ENCODE data around the gene MSLN.

Gene MSLN

DNA sequence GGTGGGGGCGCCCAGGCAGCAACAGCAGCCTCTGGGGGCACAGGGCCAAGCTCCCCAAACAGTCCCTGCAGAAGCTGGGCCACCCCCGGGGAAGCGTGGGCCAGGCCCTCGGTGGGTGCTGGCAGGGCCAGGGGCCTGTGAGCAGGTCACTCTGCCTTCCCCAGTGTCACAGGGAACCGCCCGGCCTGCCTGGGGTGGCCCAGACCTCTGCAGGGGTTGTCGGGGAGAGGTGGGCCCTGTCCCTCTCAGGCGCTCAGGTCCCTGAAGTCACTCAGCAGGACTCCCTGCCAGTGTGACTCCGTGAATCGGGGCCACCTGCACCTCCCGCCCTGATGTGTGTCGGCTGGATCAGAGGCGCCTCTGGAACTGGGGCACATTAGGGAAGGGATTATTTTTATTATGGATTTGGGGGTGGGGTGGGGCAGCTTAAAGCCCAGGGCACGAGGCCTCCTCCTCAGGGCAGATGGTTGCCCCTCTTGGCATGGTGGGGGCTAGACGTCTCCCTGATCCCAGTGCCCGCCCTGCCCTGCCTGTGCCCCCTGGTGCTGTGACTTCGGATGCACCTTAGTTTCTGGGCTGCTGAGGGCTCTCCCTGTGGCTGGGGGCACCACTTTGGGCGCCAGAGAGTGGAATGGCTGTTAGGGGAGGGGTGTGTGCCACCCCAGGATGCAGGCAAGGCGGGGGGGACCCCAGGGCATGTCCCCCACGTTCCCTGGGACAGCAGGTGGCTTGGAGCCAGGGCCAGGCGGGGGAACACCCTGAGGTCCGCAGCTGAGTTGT is 41.2 kb downstream of the MSLN start:
- in situ Hi-C loops (cut with MboI; ENCODE audit: low sequenced_read_pairs), result no loop called here

DNA sequence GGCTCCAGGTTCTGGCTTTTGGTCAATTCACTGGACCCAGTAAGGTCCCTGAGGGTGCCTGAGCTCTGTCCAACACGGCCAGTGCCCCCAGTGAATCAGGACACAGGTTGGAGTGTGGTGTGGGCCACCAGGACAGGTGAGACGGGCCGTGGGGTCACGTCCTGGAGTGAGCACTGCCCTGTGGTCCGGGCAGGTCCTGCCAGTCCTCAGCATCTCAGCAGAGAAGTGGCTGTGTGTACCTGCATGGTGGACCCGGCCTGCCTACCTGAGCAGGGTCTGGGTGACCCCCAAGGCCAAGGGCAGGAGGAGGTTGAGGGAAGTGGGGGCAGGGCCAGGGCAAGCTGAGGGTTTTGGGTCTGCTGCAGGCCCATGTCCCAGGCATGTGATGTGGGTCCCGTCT is 41.9 kb downstream of the MSLN start:
- in situ Hi-C loops (cut with MboI; ENCODE audit: low sequenced_read_pairs), result no loop called here

- in situ Hi-C loops (cut with MboI; ENCODE audit: low sequenced_read_pairs), result no loop called here
Measured at GRCh38 chr16:802914-803753, 42.6 kb downstream of the MSLN start.

DNA sequence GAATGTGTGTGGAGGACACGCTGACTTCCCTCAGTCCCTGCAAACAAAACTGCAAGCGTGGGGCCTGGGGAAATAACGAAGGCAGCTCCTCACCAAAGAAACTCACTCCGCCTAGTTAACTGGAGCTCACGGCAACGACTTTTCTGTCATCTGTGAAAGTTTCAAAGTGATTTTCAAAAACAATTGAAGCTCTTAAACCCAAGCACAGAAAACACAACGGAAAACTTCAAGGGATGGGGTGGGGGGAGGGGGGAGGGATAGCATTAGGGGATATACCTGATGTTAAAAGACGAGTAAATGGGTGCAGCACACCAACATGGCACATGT is 43.2 kb downstream of the MSLN start:
- in situ Hi-C loops (cut with MboI; ENCODE audit: low sequenced_read_pairs), result no loop called here

DNA sequence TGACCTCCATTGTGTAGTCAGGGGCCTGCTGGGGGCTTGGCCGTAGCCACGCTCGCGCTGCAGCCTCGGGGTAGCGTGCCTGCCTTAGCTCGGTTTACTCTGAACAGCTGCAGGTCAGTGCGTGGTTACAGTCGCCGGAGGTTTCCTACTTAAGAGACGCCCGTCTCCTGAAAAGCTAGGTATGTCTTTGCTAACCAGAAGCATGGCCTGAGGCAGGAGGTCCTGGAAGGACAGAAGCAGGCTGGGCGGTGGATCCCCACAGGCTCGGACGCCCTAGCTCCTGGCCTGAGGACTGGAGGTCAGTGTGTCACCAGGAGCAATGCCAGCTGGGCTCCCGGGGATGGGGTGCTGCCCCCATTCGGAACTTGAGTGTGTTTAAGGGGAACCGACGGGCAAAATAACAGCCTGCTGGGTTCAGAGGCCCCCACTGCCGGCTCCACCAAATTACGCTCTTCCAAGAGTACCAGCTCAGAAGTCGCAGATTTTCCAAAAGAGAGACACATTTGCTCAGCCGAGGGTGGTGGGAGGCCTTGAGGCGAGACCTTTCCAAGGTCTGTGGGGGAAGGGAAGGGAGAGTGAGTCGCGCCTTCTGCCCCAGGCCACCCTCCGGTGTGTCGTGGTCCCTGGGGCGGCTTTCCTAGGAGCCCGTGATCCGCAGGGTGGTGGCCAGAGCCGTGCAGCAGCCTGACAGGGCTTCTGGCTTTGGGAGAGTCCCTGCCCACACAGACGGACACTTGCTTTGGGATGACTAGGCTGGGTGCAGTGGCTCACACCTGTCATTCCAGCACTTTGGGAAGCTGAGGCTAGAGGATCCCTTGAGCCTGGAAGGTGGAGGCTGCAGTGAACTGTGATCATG is 43.9 kb downstream of the MSLN start:
- in situ Hi-C loops (cut with MboI; ENCODE audit: low sequenced_read_pairs), result no loop called here

DNA sequence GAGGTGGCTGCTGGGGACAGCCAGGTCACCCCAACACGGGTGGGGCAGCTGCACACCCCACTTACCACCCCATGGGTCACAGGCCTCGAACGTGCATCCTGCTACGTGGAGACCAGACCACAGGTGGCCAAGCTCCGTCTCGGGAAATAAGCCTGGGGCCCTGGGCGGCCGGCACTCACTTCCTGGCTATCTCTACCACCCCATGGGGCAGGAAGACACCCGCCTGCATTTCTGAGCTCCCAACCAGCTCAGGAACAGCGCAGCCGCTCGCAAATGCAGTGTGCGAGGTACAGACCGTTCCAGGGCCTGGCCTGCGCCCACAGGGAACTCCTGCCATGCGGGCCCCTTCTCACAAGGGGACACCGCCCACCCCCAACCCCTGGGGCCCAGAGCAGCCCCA is 44.9 kb downstream of the MSLN start:
- in situ Hi-C loops (cut with MboI; ENCODE audit: low sequenced_read_pairs), result no loop called here

- in situ Hi-C loops (cut with MboI; ENCODE audit: low sequenced_read_pairs), result no loop called here
Measured at GRCh38 chr16:807347-808084, 47.0 kb downstream of the MSLN start.

GRCh38 chr16:808085-808386 is 47.5 kb downstream of the MSLN start:
- in situ Hi-C loops (cut with MboI; ENCODE audit: low sequenced_read_pairs), result no loop called here

DNA sequence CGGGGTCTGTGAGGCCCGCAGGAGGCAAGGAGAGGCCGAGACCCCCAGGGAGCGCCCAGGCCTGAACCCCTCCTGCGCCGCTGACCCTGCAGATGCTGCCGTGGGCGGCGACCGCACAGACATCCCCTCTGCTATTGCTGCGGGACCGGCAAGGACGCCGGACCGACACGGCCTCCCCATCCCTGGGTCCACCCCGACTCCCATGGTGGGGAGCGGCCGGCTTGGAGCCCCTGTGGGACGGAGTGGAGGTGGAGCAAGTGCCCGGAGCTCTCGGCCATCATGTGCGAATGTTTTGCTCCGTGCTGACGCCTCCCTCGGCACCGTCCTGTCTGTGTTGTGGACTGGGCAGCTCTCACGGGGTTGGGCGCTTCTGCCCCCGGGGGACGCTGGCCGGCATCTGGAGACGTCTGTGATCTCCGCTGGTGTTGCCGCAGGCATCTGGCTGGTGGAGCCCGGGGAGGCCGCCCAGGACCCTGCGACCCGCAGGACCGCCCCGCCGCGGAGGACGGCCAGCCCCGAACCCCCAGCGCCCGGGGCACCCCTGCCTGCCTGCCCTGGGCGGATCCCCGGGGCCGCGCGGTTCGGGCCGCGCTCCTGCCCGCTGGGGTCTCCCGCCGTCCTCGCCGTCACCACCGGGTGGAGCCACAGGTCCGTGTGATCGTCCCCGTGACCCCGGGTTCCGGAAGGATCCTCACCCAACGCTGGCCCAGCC is 52.8 kb downstream of the MSLN start:
- in situ Hi-C loops (cut with MboI; ENCODE audit: low sequenced_read_pairs), result no loop called here

- in situ Hi-C loops (cut with MboI; ENCODE audit: low sequenced_read_pairs), result no loop called here
Measured at GRCh38 chr16:813916-814412, 53.4 kb downstream of the MSLN start.

GRCh38 chr16:814974-815373 is 54.4 kb downstream of the MSLN start:
- in situ Hi-C loops (cut with MboI; ENCODE audit: low sequenced_read_pairs), result no loop called here

DNA sequence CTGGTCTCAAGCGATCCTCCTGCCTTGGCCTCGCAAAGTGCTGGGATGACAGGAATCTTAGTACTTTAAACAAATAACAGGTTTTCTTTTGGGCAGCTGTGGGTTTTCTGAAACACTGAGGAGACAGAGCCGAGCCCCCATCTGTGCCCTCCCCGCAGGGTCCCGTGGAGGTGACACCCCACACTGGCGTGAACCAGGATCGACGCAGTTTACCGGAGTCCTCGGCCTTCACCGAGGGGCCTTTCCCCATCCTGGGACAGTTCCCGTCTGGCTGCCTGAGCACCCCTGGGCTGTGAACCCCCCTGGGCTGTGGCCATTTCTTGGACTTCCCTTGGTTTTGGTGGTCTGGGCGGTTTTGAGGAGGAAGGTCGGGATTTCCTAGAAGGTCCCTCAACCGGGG is 55.3 kb downstream of the MSLN start:
- in situ Hi-C loops (cut with MboI; ENCODE audit: low sequenced_read_pairs), result no loop called here

DNA sequence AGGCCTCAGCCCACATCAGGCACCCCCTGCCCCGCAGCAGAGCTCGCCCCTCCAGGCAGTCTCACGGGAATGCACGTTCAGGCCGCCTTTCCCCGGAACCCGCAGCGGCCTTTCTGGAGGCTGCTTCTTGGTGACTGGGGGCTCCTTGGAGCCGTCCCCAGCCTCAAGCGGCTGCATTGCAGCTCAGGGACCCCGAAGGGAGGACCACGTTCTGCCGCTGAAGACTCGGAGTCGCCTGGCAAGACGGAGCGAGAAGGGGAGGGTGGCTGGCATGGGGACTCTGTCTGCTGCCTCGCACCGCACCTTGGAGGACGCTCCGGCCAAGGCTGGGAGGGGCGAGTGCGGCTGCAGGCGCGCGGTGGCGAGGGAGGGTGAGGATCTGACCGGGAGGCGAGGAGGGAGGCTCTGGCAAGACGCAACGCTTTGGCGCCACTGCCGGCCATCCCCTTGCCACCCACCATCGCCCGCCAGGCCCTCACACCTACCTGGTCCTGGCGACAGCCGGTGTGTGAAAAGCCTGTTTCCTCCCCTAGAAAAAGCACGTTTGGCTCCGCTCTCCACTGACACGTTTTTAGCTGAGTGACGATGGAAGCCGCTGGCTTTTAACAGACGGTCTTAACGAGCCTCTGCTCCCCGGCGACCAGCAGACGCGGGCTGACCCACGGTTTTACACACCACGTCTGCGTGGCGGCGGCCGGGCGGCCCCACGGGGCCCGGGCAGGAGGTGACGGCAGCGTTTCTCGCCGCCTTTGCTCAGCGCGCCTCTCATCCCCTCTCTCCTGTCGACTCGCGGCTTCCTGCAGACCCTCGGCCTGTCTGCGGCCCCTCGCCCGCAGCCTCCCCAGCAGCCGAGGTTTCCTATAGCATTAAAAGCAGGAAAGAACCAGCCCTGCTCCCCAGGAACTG is 56.7 kb downstream of the MSLN start:
- in situ Hi-C loops (cut with MboI; ENCODE audit: low sequenced_read_pairs), result no loop called here

DNA sequence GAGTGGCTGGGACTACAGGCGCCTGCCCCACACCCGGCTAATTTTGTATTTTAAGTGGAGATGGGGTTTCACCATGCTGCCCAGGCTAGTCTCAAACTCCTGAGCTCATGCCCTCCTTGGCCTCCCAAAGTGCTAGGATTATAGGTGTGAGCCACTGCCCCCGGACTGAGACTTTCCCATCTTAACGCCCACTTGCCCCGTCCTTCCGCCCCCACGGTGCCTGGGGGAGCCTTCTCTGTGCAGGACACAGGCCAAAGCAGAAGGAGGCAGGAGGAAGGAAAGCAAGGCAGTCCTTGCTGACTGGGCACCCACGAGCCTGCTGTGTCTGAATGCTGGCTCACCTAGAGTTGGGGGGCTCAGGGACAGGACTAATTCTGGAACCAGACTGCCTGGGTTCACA is 57.6 kb downstream of the MSLN start:
- in situ Hi-C loops (cut with MboI; ENCODE audit: low sequenced_read_pairs), result no loop called here
